Measurements from ENCODE around the gene SETD1B. TPM values are rescaled to one million over a fixed set of nuclear protein-coding genes. Genes with fewer than 3 reads are reported as not detected.

Gene SETD1B
- total RNA-seq, 1 donor from 2014 or later: 32.0 TPM

DNA sequence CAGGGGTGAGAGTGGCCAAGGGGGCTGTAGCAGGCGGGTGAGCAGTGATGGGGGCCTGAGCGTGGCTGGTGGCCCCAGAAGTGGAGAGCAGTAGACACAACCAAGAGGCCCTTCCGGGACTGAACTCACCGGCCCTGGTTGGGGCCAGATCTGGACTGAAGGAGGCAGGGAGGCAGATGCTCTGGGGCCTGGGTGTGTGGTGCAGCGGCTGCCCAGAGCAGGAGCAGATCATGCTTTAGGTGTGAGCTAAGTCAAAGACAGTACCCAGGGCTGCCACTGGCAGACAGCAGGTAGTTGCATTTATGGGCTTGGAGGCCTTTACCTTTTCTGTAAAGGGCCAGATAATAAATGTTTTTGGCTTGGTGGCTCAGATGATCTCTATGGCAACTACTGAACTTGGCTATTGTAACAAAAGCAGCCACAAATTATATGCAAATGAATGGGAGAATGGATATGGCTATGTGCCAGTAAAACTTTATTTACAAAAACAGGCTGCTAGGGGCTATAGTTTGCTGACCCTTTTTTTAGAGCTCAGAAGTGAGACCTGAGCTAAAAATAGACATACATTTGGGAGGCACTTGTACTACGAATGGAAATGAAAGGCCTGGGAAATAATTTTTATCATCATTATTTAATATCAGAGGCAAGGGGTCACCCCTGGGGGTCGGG lies 25.6 kb downstream of the SETD1B start:
- H3K4me1 Mint-ChIP-seq (ENCODE audit: low read depth): no peaks in the 10 kb centered on the region
- no peak overlapping the region for H3K27ac Mint-ChIP-seq
- no peaks in the 10 kb centered on the region for H3K9me3 Mint-ChIP-seq
- no peaks in the 10 kb centered on the region for H3K27me3 Mint-ChIP-seq (ENCODE audit: insufficient read depth)
- no peak overlapping the region for H3K4me3 Mint-ChIP-seq
- intact Hi-C loops (cut with micrococcal nuclease): no loop called here
- DNase-seq (ENCODE audit: low spot score): no peak
- H3K36me3 Mint-ChIP-seq (ENCODE audit: low read depth): peaks cover 42% of the 10 kb centered on the region

DNA sequence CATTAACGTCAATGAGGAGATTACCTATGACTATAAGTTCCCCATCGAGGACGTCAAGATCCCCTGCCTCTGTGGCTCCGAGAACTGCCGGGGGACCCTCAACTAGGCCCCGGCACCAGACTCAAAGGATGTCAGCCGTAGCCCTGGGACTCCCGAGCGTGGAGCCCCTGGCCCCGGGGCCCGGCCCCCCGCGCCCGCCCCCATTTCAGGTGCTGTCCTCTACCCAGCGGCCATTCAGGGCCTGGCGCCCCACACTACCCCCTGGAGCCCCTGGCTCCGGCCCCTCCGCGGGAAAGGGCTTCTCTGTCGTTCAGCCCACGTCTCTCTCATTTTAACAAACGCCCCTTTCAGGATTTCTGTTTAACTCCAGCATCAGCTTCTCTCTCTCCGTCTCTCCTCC lies 26.3 kb downstream of the SETD1B start:
- H3K36me3 Mint-ChIP-seq (ENCODE audit: low read depth): peaks cover 38% of the 10 kb centered on the region
- H3K27ac Mint-ChIP-seq: peak overlapping the region; percentile 48
- no peak for DNase-seq (ENCODE audit: low spot score)
- no peak overlapping the region for H3K4me3 Mint-ChIP-seq
- H3K9me3 Mint-ChIP-seq: no peaks in the 10 kb centered on the region
- intact Hi-C loops (cut with micrococcal nuclease): no loop called here
- no peaks in the 10 kb centered on the region for H3K4me1 Mint-ChIP-seq (ENCODE audit: low read depth)
- no peaks in the 10 kb centered on the region for H3K27me3 Mint-ChIP-seq (ENCODE audit: insufficient read depth)

DNA sequence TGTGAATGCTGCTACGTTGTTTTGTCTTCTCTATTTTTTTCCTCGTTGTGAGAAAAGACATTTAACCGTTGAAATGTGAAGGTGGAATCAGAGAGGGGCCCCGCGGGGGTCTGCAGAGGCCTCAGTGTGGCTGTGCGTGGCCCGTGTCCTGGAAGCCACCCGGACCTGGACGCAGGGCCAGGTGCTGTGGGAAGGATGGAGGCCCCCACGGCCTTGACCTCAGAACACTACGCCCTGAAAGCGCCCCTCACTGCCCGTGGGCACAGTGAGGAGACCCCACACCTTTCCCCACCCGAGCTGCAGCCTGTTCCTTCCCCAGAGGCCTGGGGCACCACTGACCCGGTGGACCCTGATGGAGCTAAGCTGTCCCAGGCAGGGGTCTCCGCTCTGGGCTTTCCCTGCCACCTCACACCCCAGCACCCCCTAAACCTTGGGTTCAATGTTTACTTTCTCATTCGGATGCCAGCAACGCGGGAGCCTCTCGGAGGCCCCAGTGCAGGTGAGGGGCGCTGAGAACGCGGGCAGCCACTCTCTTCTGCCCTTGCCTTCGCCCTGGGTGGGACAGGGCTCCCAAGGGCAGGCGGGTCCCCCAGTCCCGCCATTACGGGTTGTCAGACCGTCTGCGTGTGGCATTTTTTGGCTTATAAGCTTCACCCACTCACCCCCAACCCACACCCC lies 26.9 kb downstream of the SETD1B start:
- H3K4me1 Mint-ChIP-seq (ENCODE audit: low read depth): no peaks in the 10 kb centered on the region
- no peak for DNase-seq (ENCODE audit: low spot score)
- no peaks in the 10 kb centered on the region for H3K9me3 Mint-ChIP-seq
- no peaks in the 10 kb centered on the region for H3K27me3 Mint-ChIP-seq (ENCODE audit: insufficient read depth)
- peaks cover 36% of the 10 kb centered on the region for H3K36me3 Mint-ChIP-seq (ENCODE audit: low read depth)
- intact Hi-C loops (cut with micrococcal nuclease): no loop called here
- H3K4me3 Mint-ChIP-seq: no peak overlapping the region
- peak overlapping the region; percentile 48 for H3K27ac Mint-ChIP-seq

DNA sequence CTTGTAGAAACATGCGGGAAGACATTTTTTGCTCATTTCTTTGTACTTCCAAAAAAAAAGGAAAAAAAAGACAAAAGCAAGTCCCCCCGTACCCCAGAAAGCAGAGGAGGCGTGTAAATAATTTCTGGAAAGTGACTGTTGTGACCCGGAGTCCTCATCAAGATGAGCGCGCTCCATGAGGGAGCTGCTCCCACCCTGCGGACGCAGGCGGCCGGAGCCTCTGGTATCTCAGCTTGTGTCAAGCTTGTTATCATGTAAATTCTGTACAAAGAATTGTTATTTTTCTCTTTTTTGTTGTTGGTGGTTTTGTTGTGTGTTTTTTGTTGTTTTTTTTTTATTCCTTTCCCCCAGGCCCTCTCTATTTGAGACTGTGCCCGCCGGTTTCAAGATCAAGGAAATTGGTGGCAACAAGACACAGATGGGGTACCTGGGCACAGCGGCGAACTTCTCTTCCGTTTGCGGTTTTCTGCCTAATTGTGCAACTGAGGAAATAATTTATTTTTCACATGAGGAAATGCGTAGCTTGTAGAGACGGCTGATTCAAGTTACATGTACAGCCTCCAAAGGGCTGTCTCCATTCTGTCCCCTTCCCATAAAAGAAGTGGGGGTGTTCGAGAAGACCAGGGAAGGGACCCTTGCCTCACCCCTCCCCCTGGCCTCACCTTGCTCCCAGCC lies 27.9 kb downstream of the SETD1B start:
- DNase-seq (ENCODE audit: low spot score): no peak
- Mint-ChIP-seq H3K9me3 (no peaks in the 10 kb centered on the region), H3K36me3 (ENCODE audit: low read depth) (peaks cover 36% of the 10 kb centered on the region), H3K27me3 (ENCODE audit: insufficient read depth) (no peaks in the 10 kb centered on the region), H3K4me3 (no peak overlapping the region), H3K4me1 (ENCODE audit: low read depth) (no peaks in the 10 kb centered on the region), H3K27ac (peak overlapping the region; percentile 12)
- intact Hi-C loops (cut with micrococcal nuclease): no loop called here

DNA sequence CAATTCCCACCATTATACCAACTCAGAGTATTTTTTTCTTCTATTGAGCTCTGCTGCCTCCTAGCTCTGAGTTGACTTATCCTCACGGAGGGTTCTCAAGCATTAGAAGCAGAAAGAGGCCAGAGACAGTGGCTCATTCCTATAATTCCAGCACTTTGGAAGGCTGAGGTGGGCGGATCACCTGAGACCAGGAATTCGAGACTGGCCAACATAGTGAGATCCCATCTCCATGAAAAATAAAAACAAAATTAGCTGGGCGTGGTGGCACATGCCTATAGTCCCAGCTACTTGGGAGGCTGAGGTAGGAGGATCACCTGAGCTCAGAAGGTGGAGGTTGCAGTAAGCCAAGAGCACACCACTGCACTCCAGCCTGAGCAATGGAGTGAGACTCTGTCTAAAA lies 33.9 kb downstream of the SETD1B start:
- H3K9me3 Mint-ChIP-seq: no peaks in the 10 kb centered on the region
- intact Hi-C loops (cut with micrococcal nuclease): loop anchor here (2.0 kb wide), 1 partner anchor 35 kb away; no protein-coding TSS in a partner anchor
- no peak overlapping the region for H3K27ac Mint-ChIP-seq
- peaks cover 16% of the 10 kb centered on the region for H3K4me1 Mint-ChIP-seq (ENCODE audit: low read depth)
- H3K27me3 Mint-ChIP-seq (ENCODE audit: insufficient read depth): peaks cover 2% of the 10 kb centered on the region
- no peak overlapping the region for H3K4me3 Mint-ChIP-seq
- H3K36me3 Mint-ChIP-seq (ENCODE audit: low read depth): no peaks in the 10 kb centered on the region
- no peak for DNase-seq (ENCODE audit: low spot score)

DNA sequence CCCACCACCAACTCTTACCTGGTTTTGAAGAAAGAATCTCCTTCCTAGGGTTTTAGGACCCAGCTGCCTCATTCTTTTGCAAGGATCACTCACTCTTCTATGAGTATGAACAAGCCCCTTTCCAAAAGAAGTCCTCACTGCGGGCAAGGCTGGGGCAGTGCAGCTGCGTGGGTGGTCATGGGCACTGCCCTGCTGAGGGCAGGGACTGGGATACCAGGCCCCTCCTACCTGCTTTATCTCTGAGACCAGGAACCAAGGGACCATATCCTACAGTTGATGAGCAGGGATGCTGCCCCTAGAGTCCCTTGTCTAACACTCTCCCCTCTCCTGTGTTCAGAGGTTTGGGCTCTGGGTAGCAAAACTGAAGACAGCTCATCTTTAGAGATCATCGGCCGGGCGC lies 34.3 kb downstream of the SETD1B start:
- Mint-ChIP-seq H3K36me3 (ENCODE audit: low read depth) (no peaks in the 10 kb centered on the region), H3K4me1 (ENCODE audit: low read depth) (peaks cover 16% of the 10 kb centered on the region), H3K27ac (no peak overlapping the region), H3K27me3 (ENCODE audit: insufficient read depth) (peaks cover 2% of the 10 kb centered on the region), H3K9me3 (no peaks in the 10 kb centered on the region), H3K4me3 (no peak overlapping the region)
- intact Hi-C loops (cut with micrococcal nuclease): loop anchor here (2.0 kb wide), 1 partner anchor 35 kb away; no protein-coding TSS in a partner anchor
- no peak for DNase-seq (ENCODE audit: low spot score)

DNA sequence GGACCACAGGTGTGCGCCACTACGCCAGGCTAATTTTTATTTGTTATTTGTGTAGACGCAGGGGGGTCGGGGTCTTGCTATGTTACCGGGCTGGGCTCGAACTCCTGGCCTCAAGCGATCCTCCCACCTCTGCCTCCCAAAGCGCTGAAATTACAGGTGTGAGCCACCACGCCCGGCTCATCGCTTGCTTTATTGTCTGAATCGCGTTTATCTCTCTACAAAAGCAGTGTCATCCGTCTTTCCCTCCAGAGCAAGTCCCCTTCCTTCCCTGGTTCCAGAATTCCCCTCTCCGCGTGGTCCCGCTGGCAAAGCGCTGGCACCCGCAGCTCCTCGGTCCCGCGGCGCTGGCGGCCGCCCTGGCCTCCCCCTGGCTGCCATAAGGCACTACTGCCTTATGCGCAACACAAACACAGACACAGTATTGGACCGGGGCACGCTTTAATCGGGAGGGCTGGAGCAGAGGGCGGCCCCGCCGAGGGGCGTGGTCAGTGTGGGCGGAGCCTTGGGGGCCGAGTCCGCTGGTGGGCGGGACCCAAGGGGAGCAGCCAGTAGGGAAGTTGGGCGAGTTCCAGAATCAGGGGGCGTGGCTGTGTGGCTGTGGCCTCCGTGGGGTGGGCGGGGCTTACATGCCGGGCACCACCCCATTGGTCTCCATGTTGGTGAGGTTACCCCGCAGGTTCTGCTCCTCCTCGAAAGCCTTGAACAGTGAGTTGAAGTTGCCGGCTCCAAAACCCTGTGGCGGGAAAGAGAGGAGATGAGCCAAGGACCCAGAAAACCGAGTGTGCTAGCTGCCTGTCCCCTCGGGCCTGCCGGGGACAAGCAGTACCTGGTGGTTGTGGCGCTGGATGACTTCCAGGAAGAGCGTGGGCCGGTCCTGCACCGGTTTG lies 35.5 kb downstream of the SETD1B start:
- Mint-ChIP-seq H3K36me3 (ENCODE audit: low read depth) (no peaks in the 10 kb centered on the region), H3K4me1 (ENCODE audit: low read depth) (peaks cover 16% of the 10 kb centered on the region), H3K9me3 (no peaks in the 10 kb centered on the region)

DNA sequence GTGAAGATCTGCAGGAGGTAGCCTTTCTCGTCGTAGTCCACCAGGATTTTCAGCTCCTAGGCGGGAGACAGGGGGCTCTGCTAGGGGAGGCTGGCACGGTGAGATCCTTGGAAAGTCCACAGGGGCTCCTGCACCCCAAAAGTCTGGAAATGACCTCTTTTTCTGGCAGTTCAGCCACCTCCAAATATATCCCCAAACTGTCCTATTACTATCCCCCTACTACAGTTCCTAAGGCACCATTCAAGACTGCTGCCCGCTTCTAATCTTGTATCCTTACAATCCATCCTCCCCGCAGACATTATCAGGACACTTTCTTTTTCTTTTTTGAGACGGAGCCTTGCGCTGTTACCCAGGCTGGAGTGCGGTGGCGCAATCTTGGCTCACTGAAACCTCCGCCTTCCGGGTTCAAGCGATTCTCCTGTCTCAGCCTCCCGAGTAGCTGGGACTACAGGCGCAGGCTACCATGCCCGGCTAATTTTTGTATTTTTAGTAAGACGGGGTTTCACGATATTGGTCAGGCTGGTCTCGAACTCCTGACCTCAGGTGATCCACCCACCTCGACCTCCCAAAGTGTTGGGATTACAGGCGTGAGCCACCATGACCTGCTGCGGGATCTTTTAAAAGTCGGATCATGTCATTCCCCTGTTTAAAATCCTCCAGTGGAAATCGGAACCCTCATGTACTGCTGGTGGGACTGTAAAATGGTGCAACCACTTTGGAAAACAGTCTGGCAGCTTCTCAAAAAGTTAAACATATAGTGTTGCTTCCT lies 36.4 kb downstream of the SETD1B start:
- intact Hi-C loops (cut with micrococcal nuclease): loop anchor here (1.0 to 2.0 kb wide), 7 partner anchors 28 to 214 kb away; partner anchors contain the start of genes CFAP251, ORAI1, PSMD9 and TMEM120B
- Mint-ChIP-seq H3K36me3 (ENCODE audit: low read depth) (no peaks in the 10 kb centered on the region), H3K9me3 (no peaks in the 10 kb centered on the region), H3K4me3 (peak overlapping the region; percentile 95), H3K27ac (peak overlapping the region; percentile 79), H3K4me1 (ENCODE audit: low read depth) (peaks cover 16% of the 10 kb centered on the region), H3K27me3 (ENCODE audit: insufficient read depth) (peaks cover 4% of the 10 kb centered on the region)
- DNase-seq (ENCODE audit: low spot score): no peak

More for the DNA sequence above, 35.5 kb downstream of the SETD1B start:
- DNase-seq (ENCODE audit: low spot score): peak; percentile 99
- Mint-ChIP-seq H3K4me3 (peak overlapping the region; percentile 95), H3K27me3 (ENCODE audit: insufficient read depth) (peaks cover 4% of the 10 kb centered on the region), H3K27ac (peak overlapping the region; percentile 79)
- intact Hi-C loops (cut with micrococcal nuclease): loop anchor here (1.0 to 2.0 kb wide), 7 partner anchors 27 to 213 kb away; partner anchors contain the start of genes CFAP251, ORAI1, PSMD9 and TMEM120B

DNA sequence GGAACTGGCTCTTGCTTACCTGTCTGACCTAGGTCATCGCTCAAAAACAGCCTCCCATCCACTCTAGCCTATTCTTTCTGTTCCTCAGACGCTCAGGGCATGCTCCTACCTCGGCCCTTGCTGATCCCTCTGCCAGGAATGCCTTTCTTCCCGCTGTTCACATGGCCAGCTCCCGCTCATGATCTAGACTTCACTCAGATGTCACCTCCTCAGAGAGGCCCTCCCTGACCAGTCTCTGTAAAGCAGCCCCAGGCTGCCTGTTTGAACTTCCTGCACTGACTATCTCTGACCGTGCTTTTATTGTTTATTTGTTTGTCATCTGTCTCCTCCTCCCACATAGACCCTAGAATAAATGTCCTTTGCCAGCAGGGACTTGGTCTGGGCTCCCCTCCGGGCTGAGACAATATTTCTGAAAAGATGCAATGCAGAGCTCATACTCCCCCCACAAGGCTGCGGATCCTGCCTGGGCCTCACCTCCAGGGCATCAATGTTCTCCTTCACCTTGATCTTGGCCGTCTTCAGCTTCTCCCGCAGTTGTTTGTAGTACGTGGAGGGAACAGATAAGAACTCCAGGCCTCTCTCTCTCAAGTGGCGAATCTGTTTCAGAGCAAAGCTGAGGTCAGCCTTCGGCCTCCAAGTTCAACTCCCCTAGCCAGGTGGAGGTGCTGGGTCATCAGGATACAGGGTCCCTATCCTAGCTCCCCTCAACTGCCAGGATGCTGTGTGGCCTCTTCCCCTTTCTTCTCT lies 39.6 kb downstream of the SETD1B start:
- no peak overlapping the region for H3K4me3 Mint-ChIP-seq
- intact Hi-C loops (cut with micrococcal nuclease): no loop called here
- peaks cover 16% of the 10 kb centered on the region for H3K4me1 Mint-ChIP-seq (ENCODE audit: low read depth)
- H3K27me3 Mint-ChIP-seq (ENCODE audit: insufficient read depth): peaks cover 4% of the 10 kb centered on the region
- no peaks in the 10 kb centered on the region for H3K36me3 Mint-ChIP-seq (ENCODE audit: low read depth)
- no peak for DNase-seq (ENCODE audit: low spot score)
- H3K27ac Mint-ChIP-seq: no peak overlapping the region
- no peaks in the 10 kb centered on the region for H3K9me3 Mint-ChIP-seq

DNA sequence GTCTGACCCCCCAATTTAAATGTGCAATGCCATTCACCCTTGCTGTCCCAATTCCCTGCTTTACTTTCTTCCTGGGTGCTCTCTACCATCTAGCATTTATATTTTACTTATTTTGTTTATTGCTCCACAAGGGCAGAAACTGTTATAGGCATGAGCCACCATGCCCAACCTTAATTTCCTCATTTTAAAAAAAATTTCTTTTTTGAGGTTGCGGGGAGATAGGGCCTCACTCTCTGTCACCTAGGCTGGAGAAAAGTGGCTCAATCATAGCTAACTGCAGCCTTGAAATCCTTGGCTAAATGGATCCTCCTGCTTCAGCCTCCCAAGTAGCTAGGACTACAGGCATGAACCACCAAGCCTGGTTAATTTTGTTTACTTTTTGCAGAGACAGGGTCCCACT lies 41.9 kb downstream of the SETD1B start:
- no peak for DNase-seq (ENCODE audit: low spot score)
- H3K36me3 Mint-ChIP-seq (ENCODE audit: low read depth): no peaks in the 10 kb centered on the region
- no peak overlapping the region for H3K4me3 Mint-ChIP-seq
- intact Hi-C loops (cut with micrococcal nuclease): no loop called here
- H3K27me3 Mint-ChIP-seq (ENCODE audit: insufficient read depth): peaks cover 2% of the 10 kb centered on the region
- no peaks in the 10 kb centered on the region for H3K4me1 Mint-ChIP-seq (ENCODE audit: low read depth)
- H3K9me3 Mint-ChIP-seq: no peaks in the 10 kb centered on the region
- H3K27ac Mint-ChIP-seq: no peak overlapping the region

DNA sequence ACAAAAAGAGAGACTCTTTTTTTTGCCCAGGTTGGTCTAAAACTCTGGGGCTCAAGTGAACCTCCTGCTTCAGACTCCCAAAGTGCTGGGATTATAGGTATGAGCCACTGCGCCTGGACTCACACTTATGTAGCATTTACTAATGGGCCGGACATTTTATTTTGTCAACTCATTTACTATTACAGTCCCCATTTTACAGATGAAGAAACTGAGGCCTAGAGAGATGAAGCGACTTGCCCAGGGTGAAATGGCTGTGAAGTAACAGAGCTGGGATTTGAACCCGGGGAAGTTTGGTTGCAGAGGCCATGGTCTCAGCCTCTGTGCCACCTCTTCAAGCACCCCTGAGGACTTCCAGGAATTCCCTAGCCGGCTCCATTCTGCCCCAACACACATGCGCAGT lies 45.4 kb downstream of the SETD1B start:
- Mint-ChIP-seq H3K9me3 (no peaks in the 10 kb centered on the region), H3K4me3 (no peak overlapping the region), H3K4me1 (ENCODE audit: low read depth) (no peaks in the 10 kb centered on the region), H3K36me3 (ENCODE audit: low read depth) (no peaks in the 10 kb centered on the region), H3K27ac (no peak overlapping the region), H3K27me3 (ENCODE audit: insufficient read depth) (no peaks in the 10 kb centered on the region)
- intact Hi-C loops (cut with micrococcal nuclease): no loop called here
- DNase-seq (ENCODE audit: low spot score): no peak
